Fibroblast of lung (primary cell): ENCODE data around the gene FCSK. TPM values are rescaled to one million over a fixed set of nuclear protein-coding genes. Genes with fewer than 3 reads are reported as not detected.

Experiments used
- DNase-seq, 2 donors: peaks; one replicate each; pipeline versions ENCODE4 v3.0.0 to v3.0.0-alpha.2; 2010; ENCODE audit warnings: low read depth in 2 of 2
- H2AFZ ChIP-seq: 2 replicates; pipeline ENCODE4 v1.5.1; 2012; ENCODE audit warnings: low read length, control low read depth, inconsistent platforms
- H3K27ac ChIP-seq: 2 replicates; pipeline ENCODE4 v1.5.1; 2011; ENCODE audit warnings: low read length, control low read depth; ENCODE audit not compliant: insufficient read depth
- H3K27me3 ChIP-seq: 2 replicates; pipeline ENCODE4 v1.5.1; 2011; ENCODE audit warnings: mild to moderate bottlenecking, low read length; ENCODE audit not compliant: control insufficient read depth, insufficient read depth
- H3K36me3 ChIP-seq: 2 replicates; pipeline ENCODE4 v1.5.1; 2011; ENCODE audit warnings: low read length; ENCODE audit not compliant: control insufficient read depth, insufficient read depth
- H3K4me1 ChIP-seq: 2 replicates; pipeline ENCODE4 v1.5.1; 2011; ENCODE audit warnings: low read length; ENCODE audit not compliant: control insufficient read depth, insufficient read depth; ENCODE audit errors: extremely low read depth
- H3K4me2 ChIP-seq: 2 replicates; pipeline ENCODE4 v1.5.1; 2011; ENCODE audit warnings: low read length, control low read depth; ENCODE audit not compliant: insufficient read depth; ENCODE audit errors: extremely low read depth
- H3K4me3 ChIP-seq, 4 experiments: fragments of 200-600 bp in 1 of 4; sonication (generic) in 1 of 4; replicated peaks in 1 of 4; 2 replicates each; pipeline ENCODE4 v1.5.1; 2011 to 2016; ENCODE audit warnings: low read length in 4 of 4, low read depth in 3 of 4, mild to moderate bottlenecking in 3 of 4, control low read depth in 2 of 4, inconsistent platforms in 1 of 4, mixed read lengths in 1 of 4; ENCODE audit not compliant: insufficient read depth in 1 of 4; ENCODE audit errors: control extremely low read depth in 1 of 4
- H3K79me2 ChIP-seq: 2 replicates; pipeline ENCODE4 v1.5.1; 2012; ENCODE audit warnings: mild to moderate bottlenecking, low read length, inconsistent platforms; ENCODE audit not compliant: control insufficient read depth, insufficient read depth
- H3K9ac ChIP-seq: 2 replicates; pipeline ENCODE4 v1.5.1; 2011; ENCODE audit warnings: mild to moderate bottlenecking, low read length, control low read depth; ENCODE audit not compliant: insufficient read depth
- H3K9me3 ChIP-seq: 2 replicates; pipeline ENCODE4 v1.5.1; 2012; ENCODE audit warnings: low read depth, low read length; ENCODE audit not compliant: control insufficient read depth, insufficient read depth
- H4K20me1 ChIP-seq: 2 replicates; pipeline ENCODE4 v1.5.1; 2011; ENCODE audit warnings: low read length; ENCODE audit not compliant: control insufficient read depth, insufficient read depth; ENCODE audit errors: extremely low read depth
- CTCF ChIP-seq, 2 donors: IDR thresholded peaks in 1 of 2; conservative IDR thresholded peaks in 1 of 2; 1 replicate in 1 of 2; 2 replicates in 1 of 2; pipeline ENCODE4 v1.5.1; 2011 to 2012; ENCODE audit warnings: low read length in 2 of 2, control low read depth in 1 of 2, inconsistent platforms in 1 of 2, low read depth in 1 of 2, mild to moderate bottlenecking in 1 of 2
- EZH2 ChIP-seq: IDR thresholded peaks from 2 replicates; pipeline ENCODE4 v1.5.1; 2012; ENCODE audit warnings: low read length, control low read depth, mild to moderate bottlenecking; ENCODE audit errors: missing control alignments
- polyA plus RNA-seq, 2 donors: library from polyadenylated mRNA; depleted of rRNA in 1 of 2; stranded (reverse) in 1 of 2; unstranded in 1 of 2; fragments of >200 nt; gene quantifications; 2 replicates each; pipeline ENCODE4 v1.2.1, GENCODE V29; 2011 to 2012; ENCODE audit warnings: missing spikeins in 1 of 2
- total RNA-seq: library from RNA; depleted of rRNA; stranded (reverse); fragments of >200 nt; gene quantifications from 2 replicates; pipeline ENCODE4 v1.2.1, GENCODE V29; 2014

FCSK gene
- total and polyA plus RNA-seq, 2 donors (not counting 1 experiment from before 2014, with no cell fraction given), result 4.9 to 13.5 TPM

- Histone ChIP-seq H3K4me1 (no peaks in the 10 kb centered on the region), H3K27ac (no peak overlapping the region), H3K9ac (no peak overlapping the region), H3K4me3 (peak overlapping the region in 3 of 4 experiments; percentile 75 to 94 (median 88)), H3K27me3 (no peaks in the 10 kb centered on the region), H3K9me3 (no peaks in the 10 kb centered on the region), H2AFZ (peak overlapping the region; percentile 86), H3K4me2 (peak overlapping the region; percentile 83), H4K20me1 (no peaks in the 10 kb centered on the region), H3K36me3 (no peaks in the 10 kb centered on the region), H3K79me2 (no peaks in the 10 kb centered on the region)
- TF ChIP-seq EZH2 (no peak), CTCF (conservative IDR thresholded peaks at IDR 0.05 in 1 of 2, IDR thresholded peaks at IDR 0.05 in 1 of 2; ENCODE audit: low read depth in 1 of 2, low read length in 2 of 2) (no peak)
- DNase-seq, result no peak
Observed at GRCh38 chr16:70453117-70453891, 1.1 kb upstream of the FCSK start.

GRCh38 chr16:70453892-70454221 lies 538 bp upstream of the FCSK start:
- Histone ChIP-seq H3K27me3 (no peaks in the 10 kb centered on the region), H3K79me2 (no peaks in the 10 kb centered on the region), H3K9ac (no peak overlapping the region), H2AFZ (peak overlapping the region; percentile 86), H3K9me3 (no peaks in the 10 kb centered on the region), H4K20me1 (no peaks in the 10 kb centered on the region), H3K27ac (peak overlapping the region; percentile 97), H3K4me2 (peak overlapping the region; percentile 83), H3K36me3 (no peaks in the 10 kb centered on the region), H3K4me3 (peak overlapping the region; percentile 70 to 94 (median 82)), H3K4me1 (no peaks in the 10 kb centered on the region)
- peak in 1 of 2 donors; percentile 45 for DNase-seq
- TF ChIP-seq EZH2, result no peak
- no peak for TF ChIP-seq CTCF (conservative IDR thresholded peaks at IDR 0.05 in 1 of 2, IDR thresholded peaks at IDR 0.05 in 1 of 2; ENCODE audit: low read depth in 1 of 2, low read length in 2 of 2)

- DNase-seq, result no peak
- H3K4me2 ChIP-seq, result no peak overlapping the region
- H3K36me3 ChIP-seq, result no peaks in the 10 kb centered on the region
Observed at GRCh38 chr16:70455910-70456309, 1.5 kb downstream of the FCSK start.

More at GRCh38 chr16:70455910-70456309, 1.5 kb downstream of the FCSK start:
- Histone ChIP-seq H3K9me3 (no peaks in the 10 kb centered on the region), H3K4me1 (no peaks in the 10 kb centered on the region), H4K20me1 (no peaks in the 10 kb centered on the region), H2AFZ (no peak overlapping the region), H3K9ac (no peak overlapping the region), H3K4me3 (no peak overlapping the region), H3K27me3 (no peaks in the 10 kb centered on the region), H3K27ac (no peak overlapping the region), H3K79me2 (no peaks in the 10 kb centered on the region)
- TF ChIP-seq CTCF (conservative IDR thresholded peaks at IDR 0.05 in 1 of 2, IDR thresholded peaks at IDR 0.05 in 1 of 2; ENCODE audit: low read depth in 1 of 2, low read length in 2 of 2), result no peak
- no peak for TF ChIP-seq EZH2
